H1 (cell line): ENCODE data around the gene FGFRL1. TPM values are rescaled to one million over a fixed set of nuclear protein-coding genes. Genes with fewer than 3 reads are reported as not detected.

Experiments used
- CTCF ChIA-PET: fragments of 300-600 bp; sonication (Branson Sonifier 250); formaldehyde crosslinking; loops from one replicate; lab custom pipeline; 2021; ENCODE audit not compliant: partially characterized antibody; lab: Charles Lee
- POLR2A ChIA-PET: fragments of 300-600 bp; sonication (Branson Sonifier 250); formaldehyde crosslinking; loops from one replicate; lab custom pipeline; 2021; ENCODE audit warnings: inconsistent platforms; ENCODE audit not compliant: partially characterized antibody; lab: Charles Lee
- DNase-seq, 2 experiments: peaks; one replicate each; pipeline versions ENCODE4 v3.0.0 to v3.0.0-alpha.2; 2010 to 2022; ENCODE audit warnings: low spot score in 2 of 2, low read depth in 1 of 2, mixed read lengths in 1 of 2
- FAIRE-seq: peaks from 2 replicates; lab custom pipeline; 2011; peaks lifted over from hg19 to GRCh38; lab: Jason Lieb, UNC
- H2AFZ ChIP-seq: 2 replicates; pipeline ENCODE4 v1.8.1; 2012; ENCODE audit warnings: low read length, inconsistent platforms
- H2AK5ac ChIP-seq: 2 replicates; pipeline ENCODE4 v1.6.1; 2013; ENCODE audit warnings: low read depth, low read length
- H2BK120ac ChIP-seq: replicated peaks from 2 replicates; pipeline ENCODE3; 2013; ENCODE audit warnings: low read depth, low read length, inconsistent platforms
- H2BK12ac ChIP-seq: 2 replicates; pipeline ENCODE4 v1.6.1; 2013; ENCODE audit warnings: low read depth, low read length
- H2BK15ac ChIP-seq: 2 replicates; pipeline ENCODE4 v1.6.1; 2013; ENCODE audit warnings: low read length
- H2BK20ac ChIP-seq: 2 replicates; pipeline ENCODE4 v1.6.1; 2013; ENCODE audit warnings: low read length
- H2BK5ac ChIP-seq: 2 replicates; pipeline ENCODE4 v1.6.1; 2013; ENCODE audit warnings: low read depth, low read length
- H3K14ac ChIP-seq: 2 replicates; pipeline ENCODE4 v1.6.1; 2013; ENCODE audit warnings: inconsistent platforms; ENCODE audit not compliant: insufficient read length
- H3K18ac ChIP-seq: 2 replicates; pipeline ENCODE4 v1.6.1; 2013; ENCODE audit warnings: low read length; ENCODE audit errors: extremely low read depth
- H3K23ac ChIP-seq: 2 replicates; pipeline ENCODE4 v1.6.1; 2013; ENCODE audit warnings: inconsistent platforms; ENCODE audit not compliant: insufficient read length
- H3K23me2 ChIP-seq: 2 replicates; pipeline ENCODE4 v1.6.1; 2013; ENCODE audit warnings: low read depth, low read length
- H3K27ac ChIP-seq: 2 replicates; pipeline ENCODE4 v1.6.1; 2011; ENCODE audit warnings: low read depth, low read length, inconsistent platforms
- H3K27me3 ChIP-seq, 4 experiments: replicated peaks in 1 of 4; 1 replicate in 1 of 4; 2 replicates in 3 of 4; pipeline versions ENCODE4 v1.6.1 to v1.8.1; 2011 to 2013; ENCODE audit warnings: low read length in 3 of 4, mild to moderate bottlenecking in 3 of 4, inconsistent platforms in 2 of 4, mixed read lengths in 2 of 4, moderate library complexity in 1 of 4; ENCODE audit not compliant: control insufficient read depth in 3 of 4, insufficient read depth in 3 of 4; ENCODE audit errors: extremely low read depth in 1 of 4
- H3K36me3 ChIP-seq, 4 experiments: 2 replicates each; pipeline versions ENCODE4 v1.6.1 to v1.8.1; 2011 to 2013; ENCODE audit warnings: mild to moderate bottlenecking in 4 of 4, low read length in 3 of 4, moderate library complexity in 2 of 4, control low read depth in 1 of 4, inconsistent platforms in 1 of 4; ENCODE audit not compliant: insufficient read depth in 4 of 4, control insufficient read depth in 2 of 4
- H3K4ac ChIP-seq: replicated peaks from 2 replicates; pipeline ENCODE3; 2013; ENCODE audit warnings: low read length, low read depth, mixed read lengths, inconsistent platforms; ENCODE audit not compliant: insufficient read length
- H3K4me1 ChIP-seq, 4 experiments: replicated peaks in 1 of 4; 1 replicate in 1 of 4; 2 replicates in 3 of 4; pipeline versions ENCODE4 v1.6.1 to v1.8.1; 2011 to 2013; ENCODE audit warnings: low read length in 3 of 4, inconsistent platforms in 2 of 4, mixed read lengths in 1 of 4; ENCODE audit not compliant: insufficient read depth in 4 of 4, control insufficient read depth in 3 of 4
- H3K4me2 ChIP-seq, 2 experiments: 2 replicates each; pipeline versions ENCODE4 v1.6.1 to v1.8.1; 2011 to 2013; ENCODE audit warnings: low read depth in 2 of 2, low read length in 2 of 2, control low read depth in 1 of 2, inconsistent platforms in 1 of 2, mild to moderate bottlenecking in 1 of 2; ENCODE audit not compliant: insufficient read depth in 1 of 2
- H3K4me3 ChIP-seq, 4 experiments: fragments of 200-600, 300-600 bp in 1 of 4; sonication (generic), shearing (Covaris generic), sonication (Bioruptor Twin) in 1 of 4; 2 replicates each; pipeline versions ENCODE4 v1.5.1 to v1.8.1; 2011 to 2016; ENCODE audit warnings: low read length in 4 of 4, low read depth in 3 of 4, control low read depth in 2 of 4, inconsistent platforms in 2 of 4, mild to moderate bottlenecking in 2 of 4, mixed read lengths in 1 of 4, moderate library complexity in 1 of 4; ENCODE audit not compliant: insufficient read depth in 2 of 4; ENCODE audit errors: extremely low read depth in 1 of 4
- H3K56ac ChIP-seq: replicated peaks from 2 replicates; pipeline ENCODE3; 2013; ENCODE audit warnings: low read depth, mild to moderate bottlenecking, mixed read lengths, low read length, inconsistent platforms; ENCODE audit not compliant: insufficient read length
- H3K79me1 ChIP-seq: 2 replicates; pipeline ENCODE4 v1.6.1; 2013; ENCODE audit warnings: low read depth, low read length, control low read depth
- H3K79me2 ChIP-seq, 2 experiments: 2 replicates each; pipeline versions ENCODE4 v1.6.1 to v1.8.1; 2012 to 2013; ENCODE audit warnings: low read length in 2 of 2, mild to moderate bottlenecking in 2 of 2, inconsistent platforms in 1 of 2; ENCODE audit not compliant: insufficient read depth in 2 of 2, control insufficient read depth in 1 of 2
- H3K9ac ChIP-seq, 4 experiments: replicated peaks in 1 of 4; 1 replicate in 1 of 4; 2 replicates in 3 of 4; pipeline versions ENCODE4 v1.6.1 to v1.8.1; 2011 to 2013; ENCODE audit warnings: low read depth in 3 of 4, low read length in 3 of 4, control low read depth in 2 of 4, mild to moderate bottlenecking in 2 of 4, moderate library complexity in 2 of 4, inconsistent platforms in 1 of 4; ENCODE audit errors: extremely low read depth in 1 of 4
- H3K9me3 ChIP-seq, 2 experiments: 2 replicates each; pipeline versions ENCODE4 v1.6.1 to v1.8.1; 2012 to 2013; ENCODE audit warnings: mild to moderate bottlenecking in 2 of 2, moderate library complexity in 2 of 2, control low read depth in 1 of 2, inconsistent platforms in 1 of 2, low read depth in 1 of 2, low read length in 1 of 2, mixed read lengths in 1 of 2; ENCODE audit not compliant: insufficient read depth in 2 of 2
- H4K20me1 ChIP-seq, 2 experiments: replicated peaks in 1 of 2; 2 replicates each; pipeline versions ENCODE3 to v1.8.1; 2011 to 2013; ENCODE audit warnings: inconsistent platforms in 2 of 2, low read length in 2 of 2, mild to moderate bottlenecking in 1 of 2; ENCODE audit not compliant: insufficient read depth in 2 of 2, control insufficient read depth in 1 of 2
- H4K5ac ChIP-seq: 2 replicates; pipeline ENCODE4 v1.6.1; 2013; ENCODE audit warnings: low read length, low read depth, mixed read lengths, inconsistent platforms; ENCODE audit not compliant: insufficient read length
- H4K8ac ChIP-seq: 2 replicates; pipeline ENCODE4 v1.8.0; 2013; ENCODE audit warnings: mild to moderate bottlenecking, moderate library complexity, low read length, inconsistent platforms; ENCODE audit not compliant: insufficient read depth; ENCODE audit errors: extremely low read depth
- H4K91ac ChIP-seq: replicated peaks from 2 replicates; pipeline ENCODE3; 2013; ENCODE audit warnings: low read length, mixed read lengths, inconsistent platforms; ENCODE audit not compliant: insufficient read length
- BACH1 ChIP-seq: IDR thresholded peaks from 2 replicates; pipeline ENCODE4 v1.6.1; 2012; ENCODE audit warnings: low read length, improper control_type of control experiment
- BCL11A ChIP-seq, 2 experiments: IDR thresholded peaks; one replicate each; pipeline ENCODE4 v1.6.1; 2011; ENCODE audit warnings: low read depth in 2 of 2, low read length in 2 of 2, mild to moderate bottlenecking in 2 of 2
- CEBPB ChIP-seq: IDR thresholded peaks from 2 replicates; pipeline ENCODE4 v1.6.1; 2012; ENCODE audit warnings: low read depth, low read length
- FOSL1 ChIP-seq: IDR thresholded peaks from 2 replicates; pipeline ENCODE4 v1.6.1; 2011; ENCODE audit warnings: mild to moderate bottlenecking, low read depth, low read length, moderate library complexity; ENCODE audit not compliant: insufficient read depth
- KDM4A ChIP-seq: IDR thresholded peaks from one replicate; pipeline ENCODE4 v1.7.1; 2012; ENCODE audit warnings: low read depth, mild to moderate bottlenecking, moderate library complexity, low read length, inconsistent platforms; ENCODE audit not compliant: severe bottlenecking
- MAFK ChIP-seq: IDR thresholded peaks from 2 replicates; pipeline ENCODE4 v1.6.1; 2012; ENCODE audit warnings: low read depth, mild to moderate bottlenecking, improper control_type of control experiment, low read length
- NRF1 ChIP-seq: IDR thresholded peaks from 2 replicates; pipeline ENCODE4 v1.6.1; 2011; ENCODE audit warnings: mild to moderate bottlenecking, low read depth, low read length, improper control_type of control experiment
- POLR2AphosphoS5 ChIP-seq: IDR thresholded peaks from 2 replicates; pipeline ENCODE4 v1.6.1; 2011; ENCODE audit warnings: low read depth, low read length
- POU5F1 ChIP-seq: IDR thresholded peaks from 2 replicates; pipeline ENCODE4 v1.6.1; 2011; ENCODE audit warnings: low read depth, mild to moderate bottlenecking, low read length, moderate library complexity
- RXRA ChIP-seq: IDR thresholded peaks from 2 replicates; pipeline ENCODE4 v1.6.1; 2011; ENCODE audit warnings: low read depth, mild to moderate bottlenecking, low read length, moderate library complexity; ENCODE audit not compliant: insufficient read depth
- SRF ChIP-seq: IDR thresholded peaks from 2 replicates; pipeline ENCODE4 v1.6.1; 2011; ENCODE audit warnings: mild to moderate bottlenecking, low read depth, low read length, moderate library complexity
- SUZ12 ChIP-seq: fragments of 200-600 bp; sonication (generic); IDR thresholded peaks from 2 replicates; pipeline ENCODE4 v1.6.1; 2012; ENCODE audit warnings: mild to moderate bottlenecking, inconsistent platforms, low read length, moderate library complexity, mixed read lengths
- TCF12 ChIP-seq: IDR thresholded peaks from 2 replicates; pipeline ENCODE4 v1.6.1; 2011; ENCODE audit warnings: low read depth, mild to moderate bottlenecking, low read length
- ZNF274 ChIP-seq: IDR thresholded peaks from 2 replicates; pipeline ENCODE4 v1.7.0; 2012; ENCODE audit warnings: low read length, borderline replicate concordance; ENCODE audit errors: extremely low read depth
- WGBS, 2 experiments: shearing (Covaris generic) in 1 of 2; methylation state at CpG; one replicate each; pipeline versions ENCODE4 v1.1.6 to v1.1.7; 2013 to 2015; ENCODE audit warnings: low lambda C conversion rate in 2 of 2, mixed read lengths in 2 of 2, inconsistent platforms in 1 of 2, low coverage in 1 of 2, missing lambda C conversion rate in 1 of 2; ENCODE audit not compliant: insufficient replicate concordance in 2 of 2, insufficient coverage in 1 of 2, insufficient read length in 1 of 2; ENCODE audit errors: extremely low coverage in 1 of 2, missing lambda C conversion rate in 1 of 2; 5-methylcytosine and 5-hydroxymethylcytosine counted together
- polyA plus RNA-seq, 7 experiments: library from polyadenylated mRNA; depleted of rRNA in 3 of 7; stranded (reverse) in 5 of 7; unstranded in 2 of 7; fragments of >200 nt in 5 of 7; fragments of 200-250 nt in 2 of 7; gene quantifications; 1 replicate in 5 of 7; 2 replicates in 1 of 7; 4 replicates in 1 of 7; pipeline versions ENCODE4 v1.2.1 to v1.2.3, GENCODE V29; 2011 to 2013; ENCODE audit warnings: missing spikeins in 2 of 7, mixed read lengths in 2 of 7
- total RNA-seq: library from RNA; stranded (reverse); fragmentation: NEBNext Ultra II Directional; extraction: Animal tissue kit (Norgen Biotek cat#: 25700); gene quantifications from 2 replicates; pipeline ENCODE4 v1.2.1, GENCODE V29; 2021

The FGFRL1 gene
- total and polyA plus RNA-seq, 2 of the 8 experiments (the other 6 are each of a cell fraction or from before 2014, with no cell fraction given) = 18.9 to 34.6 TPM

DNA sequence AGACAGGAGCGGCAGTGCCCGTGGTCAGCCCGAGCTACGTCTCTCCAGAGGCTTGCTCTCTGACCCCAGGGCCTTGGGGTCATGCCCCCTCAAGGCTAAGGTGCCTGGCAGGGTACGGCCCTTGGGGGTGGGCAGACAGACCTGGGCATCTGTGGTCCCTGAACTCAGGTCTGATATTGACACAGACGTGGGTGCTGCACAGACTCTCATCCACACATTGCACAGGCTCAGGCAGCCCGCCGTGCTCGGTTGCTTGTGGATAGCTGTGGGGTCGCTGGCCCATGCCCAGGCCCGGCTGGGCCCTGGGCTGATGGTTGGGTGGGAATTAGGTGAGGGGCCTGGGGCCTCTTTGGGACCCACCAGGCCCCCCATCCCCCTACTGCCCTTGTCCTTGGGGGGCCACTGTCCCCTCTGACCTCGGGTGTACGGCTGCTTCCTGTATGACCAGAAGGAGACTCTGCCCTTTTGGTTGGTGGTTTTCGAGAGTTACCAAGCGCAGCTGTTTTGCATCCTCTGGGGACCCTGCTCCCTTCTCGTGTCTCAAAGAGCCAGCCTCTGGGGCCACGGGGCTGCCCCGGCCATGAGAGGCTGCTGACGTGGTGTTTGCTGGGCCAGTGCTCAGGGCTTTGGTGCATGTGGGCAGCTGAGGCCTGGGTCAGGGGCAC is 10.1 kb downstream of the FGFRL1 start:
- no peak overlapping the region for H2BK5ac ChIP-seq
- no peaks in the 10 kb centered on the region; the same call in 1 of the 2 replicates for H3K23me2 ChIP-seq
- no peak overlapping the region for H3K4me2 ChIP-seq
- H2BK120ac ChIP-seq = no peak overlapping the region
- CTCF ChIA-PET = interaction anchor here (1.1 kb wide), 1 partner anchor 726 kb away, joined by 3 read pairs; no protein-coding TSS in a partner anchor
- no peak overlapping the region for H3K18ac ChIP-seq
- peaks cover 6% of the 10 kb centered on the region for H3K79me1 ChIP-seq
- H3K56ac ChIP-seq = no peak overlapping the region
- H3K4ac ChIP-seq = no peak overlapping the region
- H3K36me3 ChIP-seq = peaks cover 0 to 9% (median 8%) of the 10 kb centered on the region in 4 experiments; a peak in 5 of 8 replicates
- H3K4me1 ChIP-seq = peaks cover 0 to 10% (median 5%) of the 10 kb centered on the region in 4 experiments; a peak in 5 of 7 replicates
- H2AK5ac ChIP-seq = no peak overlapping the region
- no peaks in the 10 kb centered on the region for H3K79me2 ChIP-seq
- no peak overlapping the region for H4K91ac ChIP-seq
- H3K14ac ChIP-seq = no peak overlapping the region
- no peak overlapping the region for H3K9ac ChIP-seq
- peaks cover 2 to 22% of the 10 kb centered on the region in 2 experiments for H4K20me1 ChIP-seq
- H3K4me3 ChIP-seq = no peak overlapping the region
- H3K23ac ChIP-seq = no peak overlapping the region
- no peak overlapping the region for H2BK12ac ChIP-seq
- WGBS, 2 experiments = 94% methylated on average over 10 of the region's 19 CpGs; no CpG with 5 or more reads in 1 of the 2 experiments
- no peak overlapping the region for H2AFZ ChIP-seq
- POLR2A ChIA-PET = no interaction called here
- H2BK20ac ChIP-seq = no peak overlapping the region
- no peak overlapping the region for H4K8ac ChIP-seq
- no peak overlapping the region for H3K27ac ChIP-seq
- H3K27me3 ChIP-seq = 0 out of 7 replicates have a peak, but pooled peaks cover 0 to 5% (median 0%) of the 10 kb centered on the region in 4 experiments
- H3K9me3 ChIP-seq = no peaks in the 10 kb centered on the region
- H2BK15ac ChIP-seq = no peak overlapping the region
- DNase-seq = no peak
- FAIRE-seq = no peak
- H4K5ac ChIP-seq = no peak overlapping the region
- no peak for TF ChIP-seq BCL11A (IDR thresholded peaks at IDR 0.05; ENCODE audit: low read depth in 2 of 2, low read length in 2 of 2)
- no peak for TF ChIP-seq CEBPB
- no peak for TF ChIP-seq POLR2AphosphoS5
- no peak for TF ChIP-seq MAFK
- TF ChIP-seq TCF12 = no peak
- no peak for TF ChIP-seq POU5F1
- TF ChIP-seq BACH1 = no peak
- TF ChIP-seq ZNF274 = no peak
- no peak for TF ChIP-seq NRF1
- TF ChIP-seq RXRA = no peak
- TF ChIP-seq FOSL1 = no peak
- TF ChIP-seq KDM4A = no peak
- no peak for TF ChIP-seq SRF
- TF ChIP-seq SUZ12 = no peak
